Hepatocyte (in vitro differentiated cells): Measurements from ENCODE around the gene ZDHHC14. TPM values are rescaled to one million over a fixed set of nuclear protein-coding genes. Genes with fewer than 3 reads are reported as not detected.
A peak's percentile ranks its signal among the peaks of the same experiment; 100 is the strongest.

Source experiments
- DNase-seq: peaks from one replicate; pipeline ENCODE4 v3.0.0-alpha.2; 2016; ENCODE audit warnings: low spot score
- H2AFZ ChIP-seq: fragments of 200-600 bp; sonication (generic); 2 replicates; pipeline ENCODE4 v1.6.0; 2016; ENCODE audit warnings: antibody characterized with exemption, mild to moderate bottlenecking
- H3K27ac ChIP-seq: fragments of 200-600 bp; sonication (generic); 2 replicates; pipeline ENCODE4 v1.5.1; 2016; ENCODE audit warnings: mild to moderate bottlenecking
- H3K27me3 ChIP-seq: fragments of 200-600 bp; sonication (generic); 2 replicates; pipeline ENCODE4 v1.6.1; 2016
- H3K36me3 ChIP-seq: fragments of 200-600 bp; sonication (generic); replicated peaks from 2 replicates; pipeline ENCODE4 v1.5.1; 2016; ENCODE audit warnings: low read depth; ENCODE audit not compliant: insufficient read depth
- H3K4me1 ChIP-seq: fragments of 200-600 bp; sonication (generic); 2 replicates; pipeline ENCODE4 v1.5.1; 2016; ENCODE audit warnings: mild to moderate bottlenecking, moderate library complexity; ENCODE audit not compliant: insufficient read depth
- H3K4me2 ChIP-seq: fragments of 200-600 bp; sonication (generic); 2 replicates; pipeline ENCODE4 v1.6.0; 2016
- H3K4me3 ChIP-seq: fragments of 200-600 bp; sonication (generic); 2 replicates; pipeline ENCODE4 v1.5.1; 2016; ENCODE audit warnings: mild to moderate bottlenecking
- H3K79me2 ChIP-seq: fragments of 200-600 bp; sonication (generic); 2 replicates; pipeline ENCODE4 v1.6.0; 2017; ENCODE audit warnings: mild to moderate bottlenecking
- H3K9me2 ChIP-seq: fragments of 200-600 bp; sonication (generic); replicated peaks from 2 replicates; pipeline ENCODE4 v1.6.0; 2017; ENCODE audit warnings: mild to moderate bottlenecking; ENCODE audit not compliant: insufficient read depth
- H3K9me3 ChIP-seq: fragments of 200-600 bp; sonication (generic); 2 replicates; pipeline ENCODE4 v1.5.1; 2016; ENCODE audit warnings: low read depth, mild to moderate bottlenecking
- H4K20me1 ChIP-seq: fragments of 200-600 bp; sonication (generic); 2 replicates; pipeline ENCODE4 v1.6.0; 2016; ENCODE audit warnings: mild to moderate bottlenecking; ENCODE audit not compliant: insufficient read depth, poor library complexity, severe bottlenecking
- EZH2 ChIP-seq: fragments of 200-600 bp; sonication (generic); IDR thresholded peaks from 2 replicates; pipeline ENCODE4 v1.6.1; 2016; ENCODE audit warnings: antibody characterized with exemption, mild to moderate bottlenecking, borderline replicate concordance
- EZH2phosphoT487 ChIP-seq: fragments of 200-600 bp; sonication (generic); IDR thresholded peaks from one replicate; pipeline ENCODE4 v1.6.1; 2018; ENCODE audit warnings: antibody characterized with exemption, mild to moderate bottlenecking, low read depth, moderate library complexity; ENCODE audit not compliant: unreplicated experiment, severe bottlenecking
- WGBS: methylation state at CpG from one replicate; pipeline ENCODE4 v1.1.6; 2016; ENCODE audit warnings: low lambda C conversion rate; ENCODE audit errors: missing lambda C conversion rate; 5-methylcytosine and 5-hydroxymethylcytosine counted together
- polyA plus RNA-seq: library from polyadenylated mRNA; unstranded; fragments of >200 nt; fragmentation: Nextera tagmentation; extraction: Ambion mirVana; gene quantifications from 2 replicates; pipeline ENCODE4 v1.2.1, GENCODE V29; 2016
- total RNA-seq: library from RNA; depleted of rRNA; stranded (reverse); fragments of >200 nt; gene quantifications from 2 replicates; pipeline ENCODE4 v1.2.3, GENCODE V29; 2014
- TF ChIP-seq, protein P1 (sequence below): fragments of 200-600 bp; sonication (generic); IDR thresholded peaks from 2 replicates; pipeline ENCODE4 v1.5.1; 2016; ENCODE audit warnings: antibody characterized with exemption, mild to moderate bottlenecking; ENCODE audit not compliant: poor library complexity

ZDHHC14 gene
- total and polyA plus RNA-seq, 2 experiments from 2014 or later: 11.8 to 25.2 TPM

DNA sequence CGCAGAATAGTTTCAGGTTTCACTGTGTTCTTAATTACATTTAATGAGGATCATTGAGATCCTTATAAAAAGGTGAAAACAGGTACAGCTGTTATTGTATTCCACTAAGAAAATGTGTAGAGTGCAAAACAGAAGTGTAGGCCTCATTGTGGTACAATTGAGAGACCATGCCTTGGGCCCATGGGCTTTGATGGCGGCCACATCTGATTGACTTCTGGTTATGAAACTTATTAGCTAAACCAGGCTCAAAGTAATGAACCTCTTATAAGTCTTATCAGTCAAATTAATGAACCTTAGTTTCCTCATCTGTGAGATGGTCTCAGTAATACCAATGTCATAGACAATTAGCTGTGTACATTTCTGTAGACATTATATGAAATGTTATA is 148.7 kb downstream of the ZDHHC14 start:
- no peaks in the 10 kb centered on the region for H3K27me3 ChIP-seq
- WGBS: 93% methylated on average over 2 of the region's 2 CpGs
- peak overlapping the region; percentile 89 for H3K27ac ChIP-seq

DNA sequence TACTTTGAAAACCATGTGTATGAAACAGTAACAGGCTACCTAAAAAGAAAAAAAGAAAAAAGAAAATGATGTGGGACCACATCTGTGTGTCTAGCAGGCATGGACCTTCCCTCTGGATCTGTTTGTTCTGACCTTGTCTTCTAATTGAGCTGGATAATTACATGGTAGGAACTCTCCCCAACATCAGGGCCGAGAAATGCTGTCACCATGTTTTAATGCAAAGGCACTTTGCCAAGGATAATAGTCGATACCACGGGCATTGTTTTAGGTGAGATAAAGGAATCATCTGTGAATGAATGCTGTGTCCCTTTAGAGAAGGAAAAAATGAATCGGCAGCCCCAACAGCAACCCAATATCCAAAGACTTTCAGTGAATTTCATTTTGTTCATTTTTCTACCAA is 149.1 kb downstream of the ZDHHC14 start:
- Histone ChIP-seq H3K27me3 (no peaks in the 10 kb centered on the region), H3K27ac (peak overlapping the region; percentile 89), H4K20me1 (no peaks in the 10 kb centered on the region), H3K4me1 (peaks cover 45% of the 10 kb centered on the region), H3K4me2 (peak overlapping the region; percentile 48), H3K79me2 (peaks cover 13% of the 10 kb centered on the region), H3K36me3 (no peaks in the 10 kb centered on the region), H3K9me3 (no peaks in the 10 kb centered on the region), H2AFZ (no peak overlapping the region), H3K9me2 (no peaks in the 10 kb centered on the region), H3K4me3 (no peak overlapping the region)
- 83% methylated on average over 4 of the region's 4 CpGs for WGBS
- DNase-seq: no peak
- TF ChIP-seq EZH2 (no peak), EZH2phosphoT487 (no peak)
- TF ChIP-seq, protein P1, sequence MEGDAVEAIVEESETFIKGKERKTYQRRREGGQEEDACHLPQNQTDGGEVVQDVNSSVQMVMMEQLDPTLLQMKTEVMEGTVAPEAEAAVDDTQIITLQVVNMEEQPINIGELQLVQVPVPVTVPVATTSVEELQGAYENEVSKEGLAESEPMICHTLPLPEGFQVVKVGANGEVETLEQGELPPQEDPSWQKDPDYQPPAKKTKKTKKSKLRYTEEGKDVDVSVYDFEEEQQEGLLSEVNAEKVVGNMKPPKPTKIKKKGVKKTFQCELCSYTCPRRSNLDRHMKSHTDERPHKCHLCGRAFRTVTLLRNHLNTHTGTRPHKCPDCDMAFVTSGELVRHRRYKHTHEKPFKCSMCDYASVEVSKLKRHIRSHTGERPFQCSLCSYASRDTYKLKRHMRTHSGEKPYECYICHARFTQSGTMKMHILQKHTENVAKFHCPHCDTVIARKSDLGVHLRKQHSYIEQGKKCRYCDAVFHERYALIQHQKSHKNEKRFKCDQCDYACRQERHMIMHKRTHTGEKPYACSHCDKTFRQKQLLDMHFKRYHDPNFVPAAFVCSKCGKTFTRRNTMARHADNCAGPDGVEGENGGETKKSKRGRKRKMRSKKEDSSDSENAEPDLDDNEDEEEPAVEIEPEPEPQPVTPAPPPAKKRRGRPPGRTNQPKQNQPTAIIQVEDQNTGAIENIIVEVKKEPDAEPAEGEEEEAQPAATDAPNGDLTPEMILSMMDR: no peak

More for the DNA sequence above, 148.7 kb downstream of the ZDHHC14 start:
- Histone ChIP-seq H3K36me3 (no peaks in the 10 kb centered on the region), H3K4me2 (no peak overlapping the region), H3K4me3 (no peak overlapping the region), H3K4me1 (peaks cover 40% of the 10 kb centered on the region), H4K20me1 (no peaks in the 10 kb centered on the region), H3K79me2 (peaks cover 11% of the 10 kb centered on the region), H3K9me2 (no peaks in the 10 kb centered on the region), H2AFZ (no peak overlapping the region), H3K9me3 (no peaks in the 10 kb centered on the region)
- TF ChIP-seq EZH2phosphoT487 (no peak), EZH2 (no peak)
- TF ChIP-seq, protein P1: no peak
- no peak for DNase-seq

DNA sequence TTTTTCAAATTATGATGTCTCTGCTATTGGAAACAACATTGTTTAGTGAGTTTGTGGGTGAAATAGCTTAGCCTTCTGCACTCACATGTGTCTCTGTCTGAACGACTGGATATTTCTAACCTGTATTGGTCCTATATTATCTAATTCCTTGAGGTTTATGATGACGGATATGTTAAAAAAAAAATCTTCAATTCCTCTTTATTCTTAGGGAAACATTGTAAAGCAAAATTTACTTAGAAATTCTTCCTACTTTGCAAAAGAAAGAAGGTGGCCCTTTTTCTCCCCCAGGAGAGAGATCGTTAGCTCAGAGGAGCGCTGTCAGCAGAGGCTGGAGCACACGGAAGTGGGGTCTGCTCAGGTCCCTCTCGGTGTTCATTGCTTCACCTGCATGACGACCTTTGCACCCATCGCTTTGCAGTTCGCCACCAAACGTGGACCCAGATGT is 149.8 kb downstream of the ZDHHC14 start:
- 63% methylated on average over 10 of the region's 10 CpGs for WGBS
- no peak for DNase-seq
- Histone ChIP-seq H3K36me3 (no peaks in the 10 kb centered on the region), H4K20me1 (no peaks in the 10 kb centered on the region), H3K4me2 (peak overlapping the region; percentile 48), H3K4me1 (peaks cover 51% of the 10 kb centered on the region), H3K27me3 (no peaks in the 10 kb centered on the region), H3K9me3 (no peaks in the 10 kb centered on the region), H3K4me3 (no peak overlapping the region), H3K27ac (peak overlapping the region; percentile 89), H3K9me2 (no peaks in the 10 kb centered on the region), H3K79me2 (peaks cover 13% of the 10 kb centered on the region), H2AFZ (no peak overlapping the region)
- TF ChIP-seq EZH2phosphoT487 (no peak), EZH2 (no peak)
- TF ChIP-seq, protein P1: no peak
